Measurements from ENCODE around the gene NAV1.
"Not testable (repeated sequence)": the region's sequence is repeated elsewhere in the genome, so short reads cannot be mapped to it uniquely, and the experiment has no call there.

The NAV1 gene

DNA sequence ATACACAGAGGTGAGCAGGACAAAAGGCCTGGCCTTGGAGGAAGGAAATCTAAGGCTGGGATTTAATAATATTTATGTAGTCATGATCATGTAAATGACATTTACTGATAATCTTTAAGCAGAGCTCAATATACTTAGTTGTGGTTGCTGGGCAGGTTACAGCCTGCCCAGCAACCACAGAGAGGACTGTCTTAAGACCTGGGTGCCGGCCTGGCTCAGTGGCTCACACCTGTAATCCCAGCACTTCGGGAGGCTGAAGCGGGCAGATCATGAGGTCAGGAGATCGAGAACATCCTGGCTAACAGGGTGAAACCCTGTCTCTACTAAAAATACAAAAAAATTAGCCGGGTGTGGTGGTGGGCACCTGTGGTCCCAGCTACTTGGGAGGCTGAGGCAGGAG lies 10.6 kb downstream of the NAV1 start:
- not testable (repeated sequence) for DNase-seq

DNA sequence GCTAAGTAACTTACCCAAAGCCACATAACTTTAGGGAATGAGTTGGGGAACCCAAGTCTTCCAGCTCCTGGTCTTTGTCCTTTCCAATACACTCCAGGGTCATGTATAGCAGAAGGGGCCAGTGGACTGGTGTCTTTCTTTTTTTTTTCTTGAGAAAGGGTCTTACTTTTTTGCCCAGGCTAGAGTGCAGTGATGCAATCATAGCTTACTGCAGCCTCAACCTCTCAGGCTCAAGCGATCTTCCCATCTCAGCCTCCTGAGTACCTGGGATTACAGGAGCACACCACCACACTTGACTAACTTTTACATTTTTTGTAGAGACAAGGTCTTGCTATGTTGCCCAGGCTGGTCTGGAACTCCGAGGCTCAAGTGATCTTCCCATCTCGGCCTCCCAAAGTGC lies 12.2 kb downstream of the NAV1 start:
- DNase-seq = no peak

- no peak for DNase-seq
Observed at GRCh38 chr1:201551877-201552731, 13.2 kb downstream of the NAV1 start.

- no peak for DNase-seq
Observed at GRCh38 chr1:201552941-201553351, 14.0 kb downstream of the NAV1 start.

DNA sequence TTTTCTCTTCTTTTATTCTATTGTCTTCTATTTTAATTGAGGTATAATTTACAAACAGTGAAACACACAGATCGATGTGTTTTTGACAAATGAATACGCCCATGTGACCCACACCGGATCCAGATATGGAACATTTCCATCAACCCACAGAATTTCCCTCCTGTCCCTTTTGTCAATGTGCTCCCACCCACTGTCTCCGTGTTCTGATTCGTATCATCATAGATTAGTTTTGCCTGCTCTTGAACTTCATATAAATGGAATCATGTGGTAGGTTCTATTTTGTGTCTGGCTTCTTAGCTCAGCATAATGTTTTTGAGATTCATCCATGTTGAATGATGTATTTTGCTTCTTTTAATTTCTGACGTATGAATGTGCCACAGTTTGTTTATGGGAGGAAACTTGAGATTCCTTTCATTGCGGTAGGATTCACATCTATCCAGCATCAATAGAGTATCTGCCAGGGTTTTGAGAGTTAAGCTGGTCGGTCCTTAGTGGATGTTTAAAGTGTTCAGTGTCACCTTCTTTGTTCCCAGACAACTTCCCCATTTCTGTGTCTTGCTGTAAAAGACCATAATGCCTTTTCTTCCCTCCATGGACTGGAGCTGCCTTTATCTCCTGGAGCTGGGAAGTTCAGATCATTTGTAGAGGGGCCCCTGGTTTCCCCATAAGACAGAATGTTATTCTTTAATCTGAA lies 14.7 kb downstream of the NAV1 start:
- DNase-seq = no peak

- no peak for DNase-seq
Observed at GRCh38 chr1:201554190-201554600, 15.3 kb downstream of the NAV1 start.

DNA sequence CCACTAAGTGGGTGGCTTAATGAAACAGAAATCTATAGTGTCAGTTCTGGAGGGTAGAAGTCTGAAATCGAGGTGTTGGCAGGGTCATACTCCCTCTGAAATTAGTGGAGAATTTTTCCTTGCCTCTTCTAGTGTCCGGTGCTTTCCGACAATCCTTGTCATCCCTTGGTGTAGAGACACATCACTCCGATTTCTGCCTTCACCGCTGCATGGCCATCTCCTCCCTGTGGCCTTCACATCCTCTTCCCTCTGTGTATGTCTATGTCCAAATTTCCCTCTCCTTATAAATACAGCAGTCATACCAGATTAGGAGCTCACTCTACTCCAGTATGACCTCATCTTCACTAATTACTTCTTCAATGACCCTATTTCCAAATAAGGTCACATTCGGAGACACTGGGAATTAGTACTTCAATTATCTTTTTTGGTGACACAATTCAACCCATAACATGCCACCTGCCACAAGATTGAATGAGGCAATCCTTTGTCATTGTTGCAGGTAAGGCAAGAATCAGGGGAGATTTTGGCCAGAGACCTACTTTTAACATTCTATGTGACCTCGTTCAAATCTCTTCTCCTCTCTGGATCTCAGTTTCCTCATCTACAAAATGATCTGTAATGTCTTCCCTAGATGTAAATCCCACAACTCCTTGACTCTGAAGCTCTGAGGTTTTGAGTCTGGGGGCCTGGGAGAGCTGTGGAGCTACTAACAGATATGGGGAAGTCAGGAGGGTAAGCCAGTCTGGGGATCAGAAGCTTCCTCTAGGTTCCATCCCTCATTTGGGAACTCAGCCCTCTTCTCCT lies 16.1 kb downstream of the NAV1 start:
- no peak for DNase-seq

DNA sequence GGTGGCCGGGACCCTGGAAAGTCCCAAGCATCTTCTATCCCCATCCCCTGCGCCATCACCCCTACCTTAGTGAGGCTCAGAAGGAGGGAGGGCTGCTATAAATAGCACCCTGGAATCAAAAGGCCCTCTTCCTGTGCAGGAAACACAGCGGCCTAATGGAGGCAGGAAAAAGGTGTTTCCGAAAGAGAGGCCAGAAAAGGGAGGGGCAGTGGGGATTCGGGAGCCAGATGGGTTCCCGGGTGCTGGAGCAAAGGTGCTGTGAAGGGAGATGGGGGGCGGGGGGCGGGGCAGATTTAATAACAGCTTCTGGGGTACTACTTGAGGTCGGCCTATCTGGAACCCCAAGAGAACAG lies 16.6 kb downstream of the NAV1 start:
- DNase-seq = no peak

DNA sequence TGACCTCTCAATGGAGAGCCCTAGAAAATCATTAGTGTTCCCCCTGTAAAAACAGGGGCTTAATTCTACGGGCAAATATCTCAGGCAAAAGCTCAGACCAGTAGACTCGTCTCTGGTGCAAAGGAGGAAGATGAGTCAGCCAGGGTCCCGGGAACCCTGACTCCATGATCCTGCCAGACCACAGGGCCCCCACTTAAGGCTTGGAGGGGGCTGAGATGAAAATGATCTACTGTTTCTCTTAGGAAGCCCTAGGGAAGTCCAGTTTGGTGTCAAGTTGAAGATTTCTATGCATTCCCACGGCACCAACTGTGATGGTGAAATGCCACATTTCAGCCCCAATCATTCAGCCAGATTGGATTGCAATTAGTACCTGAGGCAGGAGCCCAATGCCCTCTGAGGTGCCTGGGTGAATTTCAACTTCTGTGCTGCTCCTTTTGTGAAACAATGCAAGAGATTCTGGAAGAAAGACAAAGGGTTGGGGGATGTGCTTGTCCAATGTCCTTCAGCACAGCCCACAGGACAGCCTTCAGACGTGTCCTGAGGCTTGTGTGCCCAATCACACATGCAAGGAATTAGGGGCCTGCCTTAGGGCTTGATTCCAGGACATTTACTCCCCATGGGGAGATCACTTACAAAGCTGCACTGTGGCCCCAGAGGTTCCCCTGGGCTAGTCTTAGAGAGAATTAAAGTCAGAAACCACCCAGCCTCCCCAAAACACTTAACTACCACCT lies 18.1 kb downstream of the NAV1 start:
- no peak for DNase-seq

- no peak for DNase-seq
Observed at GRCh38 chr1:201557572-201557958, 18.6 kb downstream of the NAV1 start.

DNA sequence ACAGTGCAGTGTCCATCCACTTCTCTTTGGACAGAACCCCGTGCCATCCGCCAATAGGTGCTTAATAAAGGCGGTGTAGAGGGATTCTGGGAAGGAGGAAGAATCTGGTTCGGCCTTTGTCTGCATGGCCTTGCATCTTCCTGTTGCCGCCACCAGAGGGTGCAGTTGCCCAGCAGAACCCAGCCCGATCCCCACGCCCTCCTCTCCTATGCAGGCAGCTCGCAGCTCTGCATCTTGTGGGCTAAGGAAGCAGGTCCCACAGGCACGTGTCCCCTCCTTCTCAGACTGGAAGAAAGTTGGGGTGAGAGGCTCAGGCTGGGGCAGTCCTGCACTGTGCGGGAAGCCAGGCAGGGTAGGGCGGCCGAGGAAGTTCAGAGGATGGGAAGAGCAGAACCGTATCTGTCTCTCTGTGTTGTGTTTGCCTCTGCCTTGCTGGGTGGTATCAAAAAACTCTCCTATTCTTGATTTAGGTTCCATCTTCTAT lies 20.8 kb downstream of the NAV1 start:
- peak; percentile 65 for DNase-seq

- DNase-seq = no peak
Observed at GRCh38 chr1:201560328-201561194, 21.6 kb downstream of the NAV1 start.

DNA sequence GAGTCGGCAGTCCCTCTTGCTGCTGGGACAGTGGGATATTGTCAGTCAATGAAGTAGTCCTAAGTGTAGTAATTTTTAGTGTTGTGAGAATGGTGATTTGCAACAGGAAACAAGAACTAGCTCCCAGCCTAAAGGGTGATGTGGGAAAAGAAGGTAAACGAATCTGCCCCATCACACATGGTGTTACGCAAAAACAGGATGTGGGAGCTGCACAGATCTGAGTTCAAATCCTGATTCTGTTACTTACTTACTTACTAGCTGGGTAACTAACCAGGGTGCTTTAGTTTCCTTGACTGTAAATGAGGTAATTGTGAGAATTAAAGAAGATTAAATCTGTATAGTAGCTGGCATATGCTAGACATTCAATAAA lies 22.3 kb downstream of the NAV1 start:
- no peak for DNase-seq

GRCh38 chr1:201561601-201562000 lies 22.7 kb downstream of the NAV1 start:
- DNase-seq = no peak

GRCh38 chr1:201562257-201562656 lies 23.3 kb downstream of the NAV1 start:
- no peak for DNase-seq

DNA sequence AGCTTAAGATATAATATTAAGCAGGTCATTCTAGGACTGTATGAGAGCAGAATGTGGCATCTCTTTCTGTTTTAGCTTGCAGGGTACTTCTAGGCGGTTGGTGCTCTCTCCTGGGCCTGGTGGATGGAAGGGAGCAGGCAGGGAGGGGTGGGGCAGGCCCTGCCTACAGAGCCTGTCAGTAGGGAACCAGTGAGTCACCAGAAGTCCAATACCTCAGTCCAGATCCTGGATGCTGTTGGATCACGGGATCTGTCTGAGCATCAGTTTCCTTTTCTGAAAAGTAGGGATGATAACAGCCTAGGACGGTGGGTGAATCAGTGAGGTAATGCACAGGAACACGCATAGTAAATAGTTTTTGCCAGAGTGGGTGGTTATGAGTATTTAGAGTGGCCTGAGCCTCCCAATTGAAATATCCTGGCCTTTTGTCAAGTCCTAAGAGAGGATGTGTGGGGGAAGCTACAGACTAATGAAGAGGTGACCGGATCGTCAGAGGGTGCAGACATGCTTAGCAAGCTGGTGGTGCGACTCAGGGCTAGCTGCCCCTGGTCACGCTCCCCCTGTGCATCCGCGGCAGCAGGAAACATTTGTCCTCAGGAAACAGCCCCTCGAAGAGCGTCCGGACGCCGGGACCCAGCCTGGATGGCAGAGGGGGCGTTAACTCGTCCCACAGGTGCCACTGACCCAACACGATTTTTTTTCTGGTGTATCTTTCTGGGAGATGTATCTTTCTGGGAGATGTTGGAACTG lies 23.9 kb downstream of the NAV1 start:
- DNase-seq = no peak

GRCh38 chr1:201563406-201563780 lies 24.5 kb downstream of the NAV1 start:
- no peak for DNase-seq

DNA sequence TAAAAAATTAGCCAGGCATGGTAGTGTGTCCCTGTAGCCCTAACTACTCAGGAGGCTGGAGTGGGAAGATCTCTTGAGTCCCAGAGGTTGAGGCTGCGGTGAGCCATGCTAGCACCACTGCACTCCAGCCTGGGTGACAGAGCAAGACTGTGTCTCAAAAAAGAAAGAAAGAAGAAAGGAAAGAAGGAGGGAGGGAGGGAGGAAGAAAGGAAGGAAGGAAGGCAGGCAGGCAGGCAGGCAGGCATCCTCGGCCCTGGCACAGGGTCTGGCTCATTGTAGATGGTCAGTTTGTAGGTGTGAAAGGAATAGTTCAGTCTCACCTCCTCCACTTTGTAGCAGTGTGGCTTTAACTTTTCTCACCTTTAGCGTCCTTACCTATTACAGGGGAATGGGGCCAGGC lies 25.0 kb downstream of the NAV1 start:
- DNase-seq = no peak

GRCh38 chr1:201565024-201565730 lies 26.2 kb downstream of the NAV1 start:
- DNase-seq = no peak

DNA sequence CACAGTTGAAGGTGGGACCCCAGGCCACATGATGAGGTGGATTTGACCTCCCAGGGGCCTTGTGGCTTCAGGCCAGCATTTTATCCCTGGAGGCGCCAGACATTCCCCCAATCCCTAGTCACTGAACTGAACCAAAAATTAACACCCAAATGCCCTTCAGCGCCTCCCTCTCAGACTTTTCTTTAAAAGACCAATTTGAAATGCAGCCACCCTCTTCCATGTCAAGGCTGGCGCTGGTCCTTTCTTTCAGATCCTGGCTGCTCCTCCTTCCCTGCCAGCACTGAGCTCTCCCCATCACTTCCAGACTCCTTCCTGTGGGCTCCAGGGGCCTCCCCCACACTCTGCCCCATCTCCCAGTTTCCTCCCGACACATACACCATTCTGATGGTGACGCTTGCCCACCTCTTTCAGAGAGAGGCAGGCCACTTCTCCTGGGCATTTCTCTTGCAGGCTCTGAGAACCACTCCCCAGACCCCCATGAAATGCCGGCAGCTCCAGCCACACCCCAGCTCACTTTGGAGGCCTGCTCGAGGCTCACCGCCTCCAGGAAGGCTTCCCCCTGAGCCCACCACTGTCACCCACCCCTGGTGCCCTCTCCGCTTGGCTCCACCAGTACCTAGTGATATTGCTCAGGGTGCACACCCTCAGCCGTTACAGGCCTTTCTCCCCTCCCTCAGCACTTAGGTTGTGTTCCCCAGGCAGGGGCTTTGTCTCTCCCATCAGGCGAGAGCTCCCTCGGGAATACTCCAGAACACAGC lies 27.0 kb downstream of the NAV1 start:
- no peak for DNase-seq

Measured in activated CD8-positive, alpha-beta memory T cell treated with anti-CD3 and anti-CD28 coated beads, Interleukin-2, amount 50 U/mL, for 4 hours (primary cell).